Loucy (cell line): ENCODE data around the gene MAP7.

Source experiments
- H2AFZ ChIP-seq: fragments of 200-600 bp; sonication (generic); 2 replicates; pipeline ENCODE4 v1.6.0; 2016; ENCODE audit warnings: antibody characterized with exemption, mild to moderate bottlenecking, low read length, moderate library complexity
- H3F3A ChIP-seq: fragments of 200-600 bp; 2 replicates; pipeline ENCODE4 v1.6.0; 2016; ENCODE audit warnings: antibody characterized with exemption, low read depth, mild to moderate bottlenecking
- H3K27me3 ChIP-seq: fragments of 200-600 bp; sonication (generic); 2 replicates; pipeline ENCODE4 v1.6.1; 2014; ENCODE audit warnings: low read length, mild to moderate bottlenecking; ENCODE audit not compliant: insufficient read depth, poor library complexity, severe bottlenecking
- H3K36me3 ChIP-seq: fragments of 200-600 bp; sonication (generic); 2 replicates; pipeline ENCODE4 v1.6.1; 2016; ENCODE audit warnings: low read length; ENCODE audit not compliant: insufficient read depth
- H3K4me1 ChIP-seq: fragments of 200-600 bp; sonication (generic); 2 replicates; pipeline ENCODE4 v1.5.1; 2014; ENCODE audit warnings: low read length, mild to moderate bottlenecking; ENCODE audit not compliant: insufficient read depth, poor library complexity, severe bottlenecking
- H3K4me2 ChIP-seq: fragments of 200-600 bp; sonication (generic); 2 replicates; pipeline ENCODE4 v1.6.0; 2014; ENCODE audit warnings: antibody characterized with exemption, low read length, low read depth, mild to moderate bottlenecking; ENCODE audit not compliant: poor library complexity, severe bottlenecking
- H3K4me3 ChIP-seq: fragments of 200-600 bp; sonication (generic); 2 replicates; pipeline ENCODE4 v1.5.1; 2014; ENCODE audit warnings: low read length, mild to moderate bottlenecking, mixed read lengths; ENCODE audit not compliant: poor library complexity, severe bottlenecking
- H3K79me2 ChIP-seq: fragments of 200-600 bp; sonication (generic); 2 replicates; pipeline ENCODE4 v1.6.1; 2014; ENCODE audit warnings: low read length; ENCODE audit not compliant: insufficient read depth
- H3K9ac ChIP-seq: fragments of 200-600 bp; sonication (generic); 2 replicates; pipeline ENCODE4 v1.6.0; 2014; ENCODE audit warnings: mild to moderate bottlenecking, low read depth, low read length, moderate library complexity; ENCODE audit not compliant: poor library complexity, severe bottlenecking
- H3K9me2 ChIP-seq: fragments of 200-600 bp; sonication (generic); replicated peaks from 2 replicates; pipeline ENCODE4 v1.6.1; 2016; ENCODE audit warnings: low read depth, low read length, mixed read lengths
- H3K9me3 ChIP-seq: fragments of 200-600 bp; sonication (generic); 2 replicates; pipeline ENCODE4 v1.6.1; 2014; ENCODE audit warnings: mild to moderate bottlenecking, antibody characterized with exemption, low read length, low read depth; ENCODE audit not compliant: insufficient read depth
- H4K20me1 ChIP-seq: fragments of 200-600 bp; sonication (generic); 2 replicates; pipeline ENCODE4 v1.6.0; 2014; ENCODE audit warnings: antibody characterized with exemption, low read length, mild to moderate bottlenecking; ENCODE audit not compliant: insufficient read depth, poor library complexity, severe bottlenecking
- EZH2phosphoT487 ChIP-seq: fragments of 200-600 bp; IDR thresholded peaks from 2 replicates; pipeline ENCODE4 v1.6.1; 2018; ENCODE audit warnings: antibody characterized with exemption, mild to moderate bottlenecking, moderate library complexity, borderline replicate concordance
- TF ChIP-seq, protein P1 (sequence below): fragments of 200-600 bp; sonication (generic); conservative IDR thresholded peaks from 2 replicates; pipeline ENCODE4 v1.5.1; 2014; ENCODE audit warnings: mild to moderate bottlenecking, antibody characterized with exemption, low read length

Gene MAP7

DNA sequence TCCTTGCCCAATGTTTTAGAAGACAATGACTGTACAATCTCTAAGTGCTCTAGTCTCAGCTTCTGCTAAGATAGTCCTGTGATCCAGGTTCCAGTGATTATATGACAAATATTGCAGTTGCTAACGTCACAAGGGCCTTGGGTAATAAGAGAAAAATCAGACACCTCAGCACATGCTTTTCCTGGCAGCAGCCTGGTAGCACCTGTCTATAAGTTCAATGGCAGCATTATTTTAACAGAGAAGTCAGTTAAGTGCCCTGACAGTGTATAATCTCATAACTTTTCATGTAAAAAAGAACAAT, 139.2 kb downstream of the MAP7 start:
- no peaks in the 10 kb centered on the region for H3K36me3 ChIP-seq
- H3K79me2 ChIP-seq: no peaks in the 10 kb centered on the region
- no peaks in the 10 kb centered on the region for H3F3A ChIP-seq
- H3K9me2 ChIP-seq: no peaks in the 10 kb centered on the region
- H3K4me1 ChIP-seq: no peaks in the 10 kb centered on the region
- H3K27me3 ChIP-seq: no peaks in the 10 kb centered on the region
- H3K9me3 ChIP-seq: no peaks in the 10 kb centered on the region
- no peak overlapping the region for H3K4me2 ChIP-seq
- no peaks in the 10 kb centered on the region for H4K20me1 ChIP-seq
- no peak overlapping the region for H2AFZ ChIP-seq
- no peak overlapping the region for H3K4me3 ChIP-seq
- H3K9ac ChIP-seq: no peak overlapping the region
- TF ChIP-seq EZH2phosphoT487: no peak
- TF ChIP-seq, protein P1, sequence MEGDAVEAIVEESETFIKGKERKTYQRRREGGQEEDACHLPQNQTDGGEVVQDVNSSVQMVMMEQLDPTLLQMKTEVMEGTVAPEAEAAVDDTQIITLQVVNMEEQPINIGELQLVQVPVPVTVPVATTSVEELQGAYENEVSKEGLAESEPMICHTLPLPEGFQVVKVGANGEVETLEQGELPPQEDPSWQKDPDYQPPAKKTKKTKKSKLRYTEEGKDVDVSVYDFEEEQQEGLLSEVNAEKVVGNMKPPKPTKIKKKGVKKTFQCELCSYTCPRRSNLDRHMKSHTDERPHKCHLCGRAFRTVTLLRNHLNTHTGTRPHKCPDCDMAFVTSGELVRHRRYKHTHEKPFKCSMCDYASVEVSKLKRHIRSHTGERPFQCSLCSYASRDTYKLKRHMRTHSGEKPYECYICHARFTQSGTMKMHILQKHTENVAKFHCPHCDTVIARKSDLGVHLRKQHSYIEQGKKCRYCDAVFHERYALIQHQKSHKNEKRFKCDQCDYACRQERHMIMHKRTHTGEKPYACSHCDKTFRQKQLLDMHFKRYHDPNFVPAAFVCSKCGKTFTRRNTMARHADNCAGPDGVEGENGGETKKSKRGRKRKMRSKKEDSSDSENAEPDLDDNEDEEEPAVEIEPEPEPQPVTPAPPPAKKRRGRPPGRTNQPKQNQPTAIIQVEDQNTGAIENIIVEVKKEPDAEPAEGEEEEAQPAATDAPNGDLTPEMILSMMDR: no peak

DNA sequence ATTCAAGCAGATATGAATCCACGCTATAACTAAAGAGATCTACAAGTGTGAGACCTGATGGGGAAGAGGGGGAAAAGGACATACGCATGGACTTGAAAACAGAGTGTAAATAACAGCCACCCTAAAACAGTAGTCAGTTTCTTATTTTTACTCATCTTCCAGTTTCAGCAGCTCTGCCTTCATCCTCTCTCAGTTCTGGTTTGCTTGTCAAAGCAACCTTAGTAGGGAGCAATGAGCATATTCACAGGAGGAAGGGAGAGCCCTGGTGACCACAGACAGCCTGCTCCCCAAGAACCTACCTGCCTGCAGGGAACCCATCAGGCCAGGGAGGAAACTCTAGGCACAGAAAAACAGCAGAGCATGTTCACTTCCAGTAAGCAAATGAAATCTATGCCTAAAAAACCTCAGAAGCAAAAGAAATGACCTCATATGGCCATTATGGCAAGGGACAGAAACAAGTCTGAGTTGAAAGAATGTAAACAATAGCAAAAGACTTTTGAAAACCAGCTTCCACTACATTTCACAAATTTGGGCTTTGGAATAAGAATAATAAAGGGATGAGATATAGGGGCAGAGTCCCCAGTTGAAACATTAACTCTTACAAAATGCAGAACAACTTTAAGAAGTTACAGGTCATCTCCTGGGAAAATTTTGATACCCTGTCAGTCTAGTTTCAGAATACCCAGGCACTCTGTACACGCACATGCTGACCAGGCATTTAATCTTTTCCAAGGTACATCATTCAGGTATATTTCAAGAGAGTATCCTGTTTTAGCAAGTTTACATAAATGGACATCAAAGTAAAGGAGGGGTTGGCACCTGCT, 139.8 kb downstream of the MAP7 start:
- Histone ChIP-seq H4K20me1 (no peaks in the 10 kb centered on the region), H3F3A (no peaks in the 10 kb centered on the region), H3K36me3 (no peaks in the 10 kb centered on the region), H3K79me2 (no peaks in the 10 kb centered on the region), H3K4me1 (no peaks in the 10 kb centered on the region), H2AFZ (no peak overlapping the region), H3K9me3 (no peaks in the 10 kb centered on the region), H3K27me3 (no peaks in the 10 kb centered on the region), H3K9ac (no peak overlapping the region), H3K9me2 (no peaks in the 10 kb centered on the region), H3K4me3 (no peak overlapping the region), H3K4me2 (no peak overlapping the region)
- TF ChIP-seq, protein P1: no peak
- TF ChIP-seq EZH2phosphoT487: no peak

DNA sequence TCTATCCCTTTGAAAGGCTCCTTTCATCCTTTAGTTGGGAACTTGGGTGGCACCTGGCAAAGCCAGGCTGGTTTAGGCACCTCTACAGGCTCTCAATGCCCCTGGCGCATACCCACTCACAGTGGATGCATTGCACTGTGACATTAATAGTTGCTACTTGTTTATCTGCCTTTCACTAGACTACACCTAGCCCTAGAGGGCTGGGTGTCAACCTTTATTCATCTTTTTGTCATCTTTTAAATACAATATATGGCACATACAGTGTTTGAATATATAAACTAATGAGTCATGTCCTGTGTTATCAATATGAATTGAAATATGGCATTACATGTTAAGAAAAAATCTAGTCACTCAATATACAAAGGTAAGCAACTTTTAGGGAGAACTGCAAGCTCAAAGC, 140.6 kb downstream of the MAP7 start:
- no peaks in the 10 kb centered on the region for H3K9me3 ChIP-seq
- no peaks in the 10 kb centered on the region for H3K36me3 ChIP-seq
- no peaks in the 10 kb centered on the region for H3K9me2 ChIP-seq
- H2AFZ ChIP-seq: no peak overlapping the region
- H3K4me3 ChIP-seq: no peak overlapping the region
- H3K79me2 ChIP-seq: no peaks in the 10 kb centered on the region
- no peaks in the 10 kb centered on the region for H4K20me1 ChIP-seq
- H3K4me1 ChIP-seq: no peaks in the 10 kb centered on the region
- no peak overlapping the region for H3K4me2 ChIP-seq
- H3K27me3 ChIP-seq: no peaks in the 10 kb centered on the region
- no peak overlapping the region for H3K9ac ChIP-seq
- no peak for TF ChIP-seq EZH2phosphoT487
- H3F3A ChIP-seq: no peaks in the 10 kb centered on the region

DNA sequence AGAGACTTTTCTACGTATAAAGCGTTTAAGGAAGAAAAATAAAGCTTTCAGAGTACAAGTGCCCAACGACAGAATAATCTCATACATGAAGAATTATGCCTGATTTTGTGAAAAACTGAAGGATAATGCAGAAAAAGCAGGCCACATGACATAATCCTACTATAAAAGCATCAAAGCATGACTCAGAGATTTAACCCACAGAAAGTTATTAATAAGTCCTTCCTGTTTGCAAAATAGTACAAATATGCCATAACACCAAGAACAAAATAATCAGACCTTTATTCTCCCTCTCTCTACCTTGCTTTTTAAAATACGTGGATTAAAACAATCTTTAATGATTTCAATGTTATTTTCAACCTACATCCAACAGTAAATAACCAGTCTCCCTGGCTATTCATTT, 142.0 kb downstream of the MAP7 start:
- Histone ChIP-seq H3K9me3 (no peaks in the 10 kb centered on the region), H4K20me1 (no peaks in the 10 kb centered on the region), H2AFZ (no peak overlapping the region), H3K9me2 (no peaks in the 10 kb centered on the region), H3K9ac (no peak overlapping the region), H3K36me3 (no peaks in the 10 kb centered on the region), H3K4me1 (no peaks in the 10 kb centered on the region), H3K79me2 (no peaks in the 10 kb centered on the region), H3F3A (no peaks in the 10 kb centered on the region), H3K27me3 (no peaks in the 10 kb centered on the region), H3K4me2 (no peak overlapping the region), H3K4me3 (no peak overlapping the region)
- TF ChIP-seq, protein P1: no peak
- no peak for TF ChIP-seq EZH2phosphoT487
